NCI-H526 treated with DMSO at 0.1 percent for 48 hours (cell line): Measurements from ENCODE around the gene CLASP1.

Experiments
- DNase-seq: peaks from one replicate; lab custom pipeline; 2025; lab: John Stamatoyannopoulos, UW

CLASP1 gene

GRCh38 chr2:121420486-121420885 lies 228.8 kb downstream of the CLASP1 start:
- DNase-seq: no peak

- no peak for DNase-seq
These were observed 230.1 kb downstream of the CLASP1 start for GRCh38 chr2:121419081-121419699.

GRCh38 chr2:121418494-121419058 lies 230.7 kb downstream of the CLASP1 start:
- no peak for DNase-seq

- DNase-seq: no peak
These were observed 231.4 kb downstream of the CLASP1 start for GRCh38 chr2:121417826-121418225.

GRCh38 chr2:121415727-121416126 lies 233.5 kb downstream of the CLASP1 start:
- DNase-seq: no peak

GRCh38 chr2:121412349-121412748 lies 236.9 kb downstream of the CLASP1 start:
- DNase-seq: no peak

- DNase-seq: no peak
These were observed 239.3 kb downstream of the CLASP1 start for GRCh38 chr2:121409966-121410365.

- DNase-seq: no peak
These were observed 239.9 kb downstream of the CLASP1 start for GRCh38 chr2:121409388-121409787.

- no peak for DNase-seq
These were observed 240.6 kb downstream of the CLASP1 start for GRCh38 chr2:121408641-121409040.

- no peak for DNase-seq
These were observed 244.0 kb downstream of the CLASP1 start for GRCh38 chr2:121405233-121405632.

- no peak for DNase-seq
These were observed 249.1 kb downstream of the CLASP1 start for GRCh38 chr2:121400201-121400600.

GRCh38 chr2:121398853-121399252 lies 250.4 kb downstream of the CLASP1 start:
- no peak for DNase-seq

- no peak for DNase-seq
These were observed 259.1 kb downstream of the CLASP1 start for GRCh38 chr2:121390082-121390692.

- no peak for DNase-seq
These were observed 260.9 kb downstream of the CLASP1 start for GRCh38 chr2:121388371-121388770.

- DNase-seq: no peak
These were observed 261.5 kb downstream of the CLASP1 start for GRCh38 chr2:121387591-121388325.

- no peak for DNase-seq
These were observed 262.6 kb downstream of the CLASP1 start for GRCh38 chr2:121386707-121387106.

GRCh38 chr2:121386102-121386501 lies 263.2 kb downstream of the CLASP1 start:
- DNase-seq: no peak

- no peak for DNase-seq
These were observed 266.5 kb downstream of the CLASP1 start for GRCh38 chr2:121382744-121383143.

- DNase-seq: no peak
These were observed 271.6 kb downstream of the CLASP1 start for GRCh38 chr2:121377646-121378045.

- DNase-seq: no peak
These were observed 272.6 kb downstream of the CLASP1 start for GRCh38 chr2:121376535-121377250.

GRCh38 chr2:121375621-121376159 lies 273.6 kb downstream of the CLASP1 start:
- DNase-seq: no peak
